Mesendoderm (in vitro differentiated cells): ENCODE results near the gene FBXL17.
A peak's percentile ranks its signal among the peaks of the same experiment; 100 is the strongest.

Source experiments
- DNase-seq: peaks from one replicate; pipeline ENCODE4 v3.0.0; 2013
- H2AK5ac ChIP-seq: 2 replicates; pipeline ENCODE4 v1.6.1; 2013; ENCODE audit warnings: low read length, inconsistent platforms
- H2BK120ac ChIP-seq: 2 replicates; pipeline ENCODE4 v1.6.1; 2013; ENCODE audit warnings: low read depth, mild to moderate bottlenecking, low read length, moderate library complexity, mixed read lengths
- H2BK15ac ChIP-seq: replicated peaks from 2 replicates; pipeline ENCODE4 v1.6.1; 2013; ENCODE audit warnings: low read depth, mild to moderate bottlenecking, moderate library complexity
- H2BK5ac ChIP-seq: 2 replicates; pipeline ENCODE4 v1.6.1; 2013; ENCODE audit warnings: low read length, inconsistent platforms
- H3K18ac ChIP-seq: 2 replicates; pipeline ENCODE4 v1.6.1; 2013; ENCODE audit warnings: mild to moderate bottlenecking, low read length, mixed read lengths
- H3K23ac ChIP-seq: one replicate; pipeline ENCODE4 v1.6.1; 2013; ENCODE audit warnings: low read length
- H3K27ac ChIP-seq: 2 replicates; pipeline ENCODE4 v1.5.1; 2013; ENCODE audit warnings: low read depth, mild to moderate bottlenecking, inconsistent platforms, low read length, moderate library complexity
- H3K27me3 ChIP-seq: 2 replicates; pipeline ENCODE4 v1.6.1; 2013; ENCODE audit warnings: low read length, control low read depth, mild to moderate bottlenecking, inconsistent platforms; ENCODE audit not compliant: insufficient read depth, poor library complexity
- H3K36me3 ChIP-seq: 2 replicates; pipeline ENCODE4 v1.6.1; 2013; ENCODE audit warnings: low read length, inconsistent platforms; ENCODE audit not compliant: control insufficient read depth, insufficient read depth
- H3K4ac ChIP-seq: one replicate; pipeline ENCODE4 v1.6.1; 2013; ENCODE audit warnings: low read depth, mild to moderate bottlenecking, low read length, moderate library complexity
- H3K4me1 ChIP-seq: 2 replicates; pipeline ENCODE4 v1.6.1; 2013; ENCODE audit warnings: low read depth, low read length, inconsistent platforms; ENCODE audit not compliant: control insufficient read depth
- H3K4me2 ChIP-seq: 2 replicates; pipeline ENCODE4 v1.6.1; 2013; ENCODE audit warnings: low read length
- H3K4me3 ChIP-seq: 2 replicates; pipeline ENCODE4 v1.5.1; 2013; ENCODE audit warnings: mild to moderate bottlenecking, low read length
- H3K56ac ChIP-seq: one replicate; pipeline ENCODE4 v1.6.1; 2013; ENCODE audit warnings: low read length
- H3K79me1 ChIP-seq: 2 replicates; pipeline ENCODE4 v1.6.1; 2013; ENCODE audit warnings: low read length, inconsistent platforms
- H3K79me2 ChIP-seq: 2 replicates; pipeline ENCODE4 v1.6.1; 2013; ENCODE audit warnings: mild to moderate bottlenecking, low read length; ENCODE audit not compliant: control insufficient read depth, insufficient read depth
- H3K9ac ChIP-seq: 2 replicates; pipeline ENCODE4 v1.6.1; 2013; ENCODE audit warnings: low read length, inconsistent platforms
- H4K5ac ChIP-seq: one replicate; pipeline ENCODE4 v1.6.1; 2013; ENCODE audit warnings: low read length
- H4K8ac ChIP-seq: one replicate; pipeline ENCODE4 v1.6.1; 2013; ENCODE audit warnings: low read depth, mild to moderate bottlenecking, control low read depth, low read length, moderate library complexity
- whole genome bisulfite sequencing: extraction: QIAGEN DNeasy Blood & Tissue Kit; methylation state at CpG from one replicate; pipeline ENCODE4 v1.1.7; 2013; ENCODE audit warnings: low lambda C conversion rate, missing lambda C conversion rate; ENCODE audit not compliant: insufficient coverage; ENCODE audit errors: extremely low coverage; 5-methylcytosine and 5-hydroxymethylcytosine counted together

FBXL17 gene

DNA sequence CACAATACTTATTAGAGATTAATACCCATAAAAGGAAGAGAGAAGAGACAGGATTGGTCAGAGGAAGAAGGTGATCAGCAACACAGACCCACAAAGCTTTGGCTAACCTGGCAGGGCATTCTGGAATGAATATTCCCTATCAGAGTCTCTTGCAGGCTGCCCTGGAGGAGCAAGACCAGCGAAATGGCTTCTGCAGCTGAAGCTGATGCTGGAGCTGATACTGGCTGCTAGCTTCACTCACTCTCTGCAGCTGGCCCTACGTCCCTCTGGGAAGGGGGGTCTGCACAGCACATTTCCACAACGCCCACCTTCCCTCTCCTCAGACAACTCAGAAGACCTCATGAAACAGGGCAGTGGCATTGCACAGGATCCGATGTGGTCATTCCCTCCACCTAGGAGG is 541.3 kb downstream of the FBXL17 start:
- no peaks in the 10 kb centered on the region for H3K79me2 ChIP-seq
- no peak overlapping the region for H2BK15ac ChIP-seq
- H3K79me1 ChIP-seq, result no peaks in the 10 kb centered on the region
- no peak overlapping the region for H2AK5ac ChIP-seq
- H3K27me3 ChIP-seq, result no peaks in the 10 kb centered on the region
- H3K4me2 ChIP-seq, result no peak overlapping the region
- H3K9ac ChIP-seq, result no peak overlapping the region
- H3K18ac ChIP-seq, result no peak overlapping the region
- no peak overlapping the region for H2BK120ac ChIP-seq
- no peaks in the 10 kb centered on the region for H3K36me3 ChIP-seq
- H4K5ac ChIP-seq, result no peak overlapping the region
- no peak overlapping the region for H3K4ac ChIP-seq
- no peak overlapping the region for H4K8ac ChIP-seq
- no CpG with 5 or more reads among the region's 4 CpGs for WGBS
- H3K4me3 ChIP-seq, result no peak overlapping the region
- no peak overlapping the region for H3K27ac ChIP-seq
- no peak overlapping the region for H3K23ac ChIP-seq
- H2BK5ac ChIP-seq, result peak overlapping the region; percentile 24
- peak overlapping the region; percentile 51 for H3K56ac ChIP-seq
- DNase-seq, result no peak
- H3K4me1 ChIP-seq, result peaks cover 5% of the 10 kb centered on the region

DNA sequence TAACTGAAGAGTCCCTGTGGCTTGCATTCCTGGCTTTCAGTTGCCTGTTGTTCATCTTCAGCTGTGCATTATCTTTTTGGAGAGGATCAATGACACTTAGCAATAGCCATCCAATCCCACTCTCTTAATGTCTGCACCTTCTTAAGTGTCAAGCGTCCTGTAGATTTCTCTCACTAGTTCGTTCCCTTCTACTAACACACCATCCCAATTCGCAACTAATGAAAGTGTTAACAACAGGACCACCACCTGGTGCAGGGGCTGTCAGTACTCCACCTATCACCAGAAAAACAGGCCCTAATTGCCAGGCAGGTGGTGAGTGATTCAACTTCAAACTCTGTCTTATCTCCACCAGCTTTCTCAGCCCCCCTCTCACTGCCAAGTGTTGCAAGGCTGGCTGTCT is 541.7 kb downstream of the FBXL17 start:
- H2BK15ac ChIP-seq, result no peak overlapping the region
- no peak overlapping the region for H4K8ac ChIP-seq
- H3K23ac ChIP-seq, result no peak overlapping the region
- H3K36me3 ChIP-seq, result no peaks in the 10 kb centered on the region
- no peak overlapping the region for H4K5ac ChIP-seq
- H3K18ac ChIP-seq, result no peak overlapping the region
- H3K27ac ChIP-seq, result no peak overlapping the region
- no peak overlapping the region for H3K4me2 ChIP-seq
- no peak overlapping the region for H3K9ac ChIP-seq
- no peak overlapping the region for H3K56ac ChIP-seq
- H3K4me3 ChIP-seq, result no peak overlapping the region
- H3K4me1 ChIP-seq, result peaks cover 5% of the 10 kb centered on the region
- no peak overlapping the region for H2BK120ac ChIP-seq
- no CpG with 5 or more reads among the region's 3 CpGs for WGBS
- H3K79me2 ChIP-seq, result no peaks in the 10 kb centered on the region
- H3K79me1 ChIP-seq, result no peaks in the 10 kb centered on the region
- peak; percentile 94 for DNase-seq
- no peaks in the 10 kb centered on the region for H3K27me3 ChIP-seq
- no peak overlapping the region for H3K4ac ChIP-seq
- H2AK5ac ChIP-seq, result no peak overlapping the region
- no peak overlapping the region for H2BK5ac ChIP-seq

DNA sequence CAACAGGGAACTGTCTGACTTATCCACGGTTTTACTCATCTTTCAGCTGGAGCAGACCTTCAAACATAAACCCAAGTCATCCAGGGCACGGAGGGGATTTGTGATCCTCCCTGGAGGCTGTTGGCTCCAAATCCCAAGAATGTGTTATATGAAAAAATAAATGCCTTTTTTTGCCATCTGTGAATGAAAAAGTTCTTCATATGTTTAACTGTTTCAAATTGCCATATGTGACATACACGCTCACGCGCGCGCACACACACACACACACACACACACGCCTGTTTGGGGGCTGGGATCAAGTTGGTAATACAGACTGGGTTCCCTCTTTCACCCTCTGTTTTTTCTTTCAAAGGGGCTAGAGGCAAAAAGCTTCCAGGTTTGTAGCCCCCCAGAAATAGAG is 546.8 kb downstream of the FBXL17 start:
- no peak overlapping the region for H2BK5ac ChIP-seq
- no peaks in the 10 kb centered on the region for H3K27me3 ChIP-seq
- H3K4me1 ChIP-seq, result no peaks in the 10 kb centered on the region
- H3K79me2 ChIP-seq, result no peaks in the 10 kb centered on the region
- no peak overlapping the region for H3K9ac ChIP-seq
- no peak overlapping the region for H3K18ac ChIP-seq
- H4K5ac ChIP-seq, result no peak overlapping the region
- H2AK5ac ChIP-seq, result no peak overlapping the region
- H3K4ac ChIP-seq, result no peak overlapping the region
- no peaks in the 10 kb centered on the region for H3K36me3 ChIP-seq
- H2BK15ac ChIP-seq, result no peak overlapping the region
- WGBS, result no CpG with 5 or more reads among the region's 8 CpGs
- H3K4me3 ChIP-seq, result no peak overlapping the region
- H2BK120ac ChIP-seq, result no peak overlapping the region
- no peak overlapping the region for H3K23ac ChIP-seq
- no peaks in the 10 kb centered on the region for H3K79me1 ChIP-seq
- no peak overlapping the region for H3K27ac ChIP-seq
- no peak overlapping the region for H3K56ac ChIP-seq
- H3K4me2 ChIP-seq, result no peak overlapping the region
- DNase-seq, result no peak
- no peak overlapping the region for H4K8ac ChIP-seq

DNA sequence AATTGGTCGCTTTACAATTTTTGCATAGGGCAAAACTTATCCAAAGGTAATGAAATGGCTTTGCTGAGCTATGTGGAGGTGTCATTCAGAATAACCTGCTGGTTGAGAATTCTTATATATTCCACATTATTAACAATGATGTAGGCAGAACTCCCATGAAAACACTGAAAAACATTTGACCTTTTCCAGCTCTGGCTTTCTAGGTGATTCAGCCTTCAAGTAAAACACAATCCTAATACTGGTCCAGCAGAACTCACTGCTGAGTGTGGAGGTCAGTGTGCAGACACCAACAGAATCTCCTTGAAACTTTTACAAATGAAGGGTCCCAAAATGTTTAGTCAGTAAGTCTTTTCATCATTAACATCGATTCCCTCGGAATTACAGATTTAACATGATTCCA is 549.2 kb downstream of the FBXL17 start:
- H2BK15ac ChIP-seq, result no peak overlapping the region
- H3K27ac ChIP-seq, result no peak overlapping the region

DNA sequence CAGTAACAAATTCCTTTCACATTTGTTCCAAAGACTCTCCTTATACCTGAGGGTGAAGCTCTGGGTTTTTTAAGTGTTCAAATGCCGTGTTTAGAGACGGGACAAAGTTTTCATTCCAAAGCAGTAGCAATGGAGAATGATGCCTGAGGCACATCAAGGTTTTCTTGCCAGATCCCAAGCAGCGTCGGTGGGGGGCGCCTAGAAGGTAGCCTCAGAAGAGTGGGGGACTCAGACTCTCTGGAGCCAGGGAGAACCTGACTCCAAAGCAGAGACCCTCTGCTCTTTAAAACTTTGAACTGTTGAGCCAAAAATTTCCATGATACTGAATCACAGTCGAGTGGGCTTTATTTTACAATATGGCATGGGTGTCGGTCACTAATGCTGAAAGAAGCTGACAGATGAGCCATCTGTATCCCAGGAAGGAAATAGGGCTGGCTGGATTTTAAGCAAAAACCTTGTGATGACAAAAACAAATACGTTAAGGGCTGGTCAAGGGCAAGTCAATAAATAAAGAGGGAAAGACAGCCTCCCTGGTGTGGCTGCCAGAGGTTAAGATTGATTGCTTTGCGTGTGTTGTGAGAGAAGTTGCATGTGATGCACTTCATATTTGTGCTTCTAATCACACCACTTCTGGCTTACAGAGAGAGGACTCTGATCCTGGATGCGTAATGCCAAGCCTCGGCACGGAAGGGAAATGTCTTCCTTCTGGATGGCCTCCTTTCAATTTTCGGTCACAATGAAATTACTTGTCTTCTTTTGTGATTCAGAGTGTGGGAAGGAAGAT is 550.1 kb downstream of the FBXL17 start:
- Histone ChIP-seq H3K4me2 (no peak overlapping the region), H4K5ac (no peak overlapping the region), H3K23ac (no peak overlapping the region), H2BK5ac (no peak overlapping the region), H3K27me3 (no peaks in the 10 kb centered on the region), H3K4me3 (no peak overlapping the region), H3K27ac (no peak overlapping the region), H2AK5ac (no peak overlapping the region), H3K4me1 (no peaks in the 10 kb centered on the region), H3K18ac (no peak overlapping the region), H2BK120ac (no peak overlapping the region), H3K36me3 (no peaks in the 10 kb centered on the region), H3K79me1 (no peaks in the 10 kb centered on the region), H3K4ac (no peak overlapping the region), H3K56ac (no peak overlapping the region), H4K8ac (no peak overlapping the region), H3K9ac (no peak overlapping the region), H3K79me2 (no peaks in the 10 kb centered on the region), H2BK15ac (no peak overlapping the region)
- DNase-seq, result no peak
- no CpG with 5 or more reads among the region's 13 CpGs for WGBS

More for the DNA sequence above, 549.2 kb downstream of the FBXL17 start:
- DNase-seq, result no peak
- Histone ChIP-seq H3K79me1 (no peaks in the 10 kb centered on the region), H3K9ac (no peak overlapping the region), H2BK5ac (no peak overlapping the region), H3K23ac (no peak overlapping the region), H3K4me2 (no peak overlapping the region), H2AK5ac (no peak overlapping the region), H3K18ac (no peak overlapping the region), H3K4me3 (no peak overlapping the region), H3K4me1 (no peaks in the 10 kb centered on the region), H3K56ac (no peak overlapping the region), H3K79me2 (no peaks in the 10 kb centered on the region), H2BK120ac (no peak overlapping the region), H4K8ac (no peak overlapping the region), H4K5ac (no peak overlapping the region), H3K4ac (no peak overlapping the region), H3K36me3 (no peaks in the 10 kb centered on the region), H3K27me3 (no peaks in the 10 kb centered on the region)
- no CpG with 5 or more reads among the region's 3 CpGs for WGBS

DNA sequence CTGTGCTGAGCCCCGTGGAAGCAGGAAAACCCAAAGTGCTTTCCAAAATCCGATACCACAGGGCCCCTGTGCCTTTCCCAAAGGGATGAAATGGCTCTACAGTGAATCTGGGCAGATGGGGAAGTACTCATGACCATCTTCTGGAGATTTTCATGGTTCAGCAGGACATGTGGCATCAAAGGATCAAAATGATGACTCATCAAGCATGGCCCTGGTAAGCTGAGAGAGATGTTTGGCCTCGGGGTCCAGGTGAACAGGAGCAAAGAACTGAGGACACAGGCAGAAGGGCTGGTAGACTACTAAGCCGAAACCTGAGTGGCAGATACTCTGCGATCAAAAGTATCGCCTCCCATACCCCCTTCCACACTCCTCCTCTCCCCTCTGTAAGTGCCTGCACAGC is 551.1 kb downstream of the FBXL17 start:
- H3K9ac ChIP-seq, result no peak overlapping the region
- H2BK5ac ChIP-seq, result no peak overlapping the region
- WGBS, result no CpG with 5 or more reads among the region's 6 CpGs
- H3K18ac ChIP-seq, result no peak overlapping the region
- no peak overlapping the region for H3K4me3 ChIP-seq
- H3K27me3 ChIP-seq, result no peaks in the 10 kb centered on the region
- no peak for DNase-seq
- no peaks in the 10 kb centered on the region for H3K79me1 ChIP-seq
- H3K4me1 ChIP-seq, result peaks cover 2% of the 10 kb centered on the region
- H2BK15ac ChIP-seq, result peak overlapping the region; percentile 3
- no peaks in the 10 kb centered on the region for H3K36me3 ChIP-seq
- peak overlapping the region; percentile 40 for H4K8ac ChIP-seq
- no peak overlapping the region for H3K4ac ChIP-seq
- no peak overlapping the region for H4K5ac ChIP-seq
- no peak overlapping the region for H3K27ac ChIP-seq
- no peak overlapping the region for H2AK5ac ChIP-seq
- H3K56ac ChIP-seq, result no peak overlapping the region
- no peak overlapping the region for H3K4me2 ChIP-seq
- no peak overlapping the region for H3K23ac ChIP-seq
- no peak overlapping the region for H2BK120ac ChIP-seq
- H3K79me2 ChIP-seq, result no peaks in the 10 kb centered on the region
